CD1c-positive myeloid dendritic cell (primary cell): ENCODE results near the gene DDR1.
"Not testable (repeated sequence)": the region's sequence is repeated elsewhere in the genome, so short reads cannot be mapped to it uniquely, and the experiment has no call there.

ENCODE experiments used
- DNase-seq: peaks from one replicate; pipeline ENCODE4 v3.0.0-alpha.2; 2016; ENCODE audit errors: extremely low spot score

Gene DDR1

DNA sequence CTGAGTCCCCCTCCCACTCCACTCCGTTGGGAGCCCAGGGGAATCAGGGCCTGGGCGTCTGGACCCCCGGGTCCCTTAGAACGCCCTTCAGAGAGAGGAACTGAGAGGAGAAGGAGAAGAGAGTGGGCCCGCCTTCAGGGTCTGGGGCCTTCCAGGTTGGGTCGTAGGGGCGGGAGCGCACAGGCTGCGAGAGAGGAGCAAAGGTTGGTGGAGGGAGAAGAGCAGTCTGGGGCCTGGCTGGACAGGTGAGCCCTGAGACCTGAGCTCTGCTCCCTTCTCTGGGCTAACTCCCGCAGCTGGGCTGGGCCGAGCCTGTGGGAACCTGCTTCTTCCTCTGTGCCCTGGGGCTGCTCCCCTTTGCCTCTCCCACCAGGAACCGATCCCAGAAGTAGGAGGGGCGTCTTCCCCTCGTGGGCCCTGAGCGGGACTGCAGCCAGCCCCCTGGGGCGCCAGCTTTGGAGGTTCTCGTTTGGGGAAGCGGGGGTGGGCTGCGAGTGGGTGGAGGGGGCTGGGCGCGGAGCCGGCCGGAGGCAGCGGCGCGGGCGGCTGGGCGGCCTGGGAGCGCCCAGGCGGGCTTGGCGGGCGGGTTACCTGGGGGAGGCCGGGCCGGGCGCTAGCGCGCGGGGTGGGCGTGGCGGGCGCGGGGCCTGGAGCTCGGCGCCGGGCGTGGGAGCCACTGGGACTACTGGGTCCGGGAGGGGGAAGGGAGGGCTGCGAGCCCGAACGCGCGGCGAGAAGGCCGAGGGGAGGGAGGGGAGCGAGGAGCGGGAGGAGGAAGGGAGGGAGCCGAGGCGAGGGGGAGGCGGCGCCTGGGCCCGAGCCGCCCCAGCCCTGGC lies at the start of gene DDR1:
Gene DDR1 (plus strand): TSS at position 835 of the 836 bp plus-strand sequence. CDS start 4,211 bp downstream, outside the sequence.
- DNase-seq, result peak; percentile 48

DNA sequence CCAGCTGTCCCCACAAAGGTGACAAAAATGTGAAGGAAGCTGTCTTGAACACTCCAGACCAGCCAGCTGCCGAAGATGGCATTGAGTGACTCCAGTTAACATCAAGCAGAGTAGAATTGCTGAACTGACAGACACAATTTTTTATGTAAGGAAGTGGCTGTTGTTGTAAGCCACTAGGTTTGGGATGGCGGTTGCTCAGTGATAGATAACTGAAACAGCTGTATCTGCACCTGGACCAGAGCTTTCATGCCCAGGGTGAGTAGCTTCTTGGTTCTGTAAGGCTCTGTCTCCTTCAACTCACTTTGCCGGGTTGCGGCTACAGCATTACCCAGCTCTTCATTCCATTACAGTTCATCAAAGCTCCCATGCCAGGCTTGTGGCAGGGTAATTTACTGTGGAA lies 49.7 kb upstream of the DDR1 start:
- no peak for DNase-seq

DNA sequence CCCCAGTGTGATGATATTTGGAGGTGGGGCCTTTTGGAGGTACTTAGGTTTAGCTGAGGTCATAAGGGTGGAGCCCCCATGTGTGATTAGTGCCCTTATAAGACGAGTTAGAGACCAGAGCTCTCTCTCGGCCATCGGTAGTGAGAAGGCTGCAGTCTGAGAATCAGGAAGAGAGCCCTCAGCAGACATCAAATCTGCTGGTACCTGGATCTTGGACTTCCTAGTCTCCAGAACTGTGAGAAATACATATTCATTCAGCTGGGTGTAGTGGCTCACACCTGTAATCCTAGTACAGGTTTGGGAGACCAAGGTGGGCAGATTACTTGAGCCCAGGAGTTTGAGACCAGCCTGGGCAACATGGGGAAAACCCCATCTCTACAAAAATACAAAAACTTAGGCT lies 48.7 kb upstream of the DDR1 start:
- no peak for DNase-seq

DNA sequence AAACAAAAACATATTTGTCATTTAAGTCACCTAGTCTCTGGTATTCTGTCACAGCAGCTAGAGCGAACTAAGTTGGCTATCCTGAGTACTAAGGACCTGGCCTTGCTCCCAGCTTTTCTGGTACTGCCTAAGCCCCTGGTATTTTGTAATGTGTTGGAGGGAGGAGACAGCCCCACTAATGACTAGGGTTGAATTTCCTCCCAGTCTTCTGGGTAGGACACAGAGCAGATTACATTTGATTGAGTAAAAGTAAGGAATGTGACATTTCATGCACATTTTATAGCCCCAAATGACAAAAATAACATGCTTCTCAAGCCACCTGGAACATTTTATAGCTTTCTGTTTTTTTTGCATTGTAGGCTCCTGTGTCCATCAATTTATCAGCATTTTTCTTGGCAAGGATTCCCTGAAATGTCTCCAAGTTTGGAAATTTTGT lies 47.9 kb upstream of the DDR1 start:
- no peak for DNase-seq

DNA sequence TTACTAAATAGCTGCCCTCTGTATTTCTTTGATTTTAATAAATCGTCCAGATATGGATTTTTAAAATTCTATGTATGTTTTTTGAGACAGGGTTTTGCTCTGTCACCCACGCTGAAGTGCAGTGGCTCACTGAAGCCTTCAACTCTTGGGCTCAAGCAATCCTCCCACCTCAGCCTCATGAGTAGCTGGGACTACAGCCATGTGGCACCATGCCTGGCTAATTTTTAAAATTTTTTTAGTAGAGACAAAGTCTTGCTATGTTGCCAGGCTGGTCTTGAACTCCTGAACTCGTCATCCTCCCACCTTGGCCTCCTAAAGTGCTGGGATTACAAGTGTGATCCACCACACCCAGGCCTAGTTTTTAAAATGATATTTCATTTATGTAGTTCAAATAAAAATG lies 47.4 kb upstream of the DDR1 start:
- DNase-seq, result no peak

DNA sequence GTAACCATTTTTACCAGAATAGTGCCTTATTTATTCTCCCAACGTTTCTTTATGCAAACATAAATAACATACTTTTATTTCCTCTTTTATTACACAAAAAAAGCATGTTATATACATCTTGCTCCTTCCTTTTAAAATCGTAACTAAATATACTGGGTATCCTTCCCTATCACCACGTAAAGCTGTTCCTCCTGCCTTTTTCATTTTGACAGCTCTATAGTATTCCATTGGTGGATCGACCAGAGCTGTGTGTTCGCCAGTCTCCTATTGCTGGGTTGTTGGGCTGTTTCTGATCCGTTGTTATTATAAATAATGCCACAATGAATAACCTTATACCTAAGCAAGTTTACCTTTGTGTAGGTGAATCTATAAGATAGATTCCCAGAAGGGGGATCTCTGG lies 46.9 kb upstream of the DDR1 start:
- no peak for DNase-seq

DNA sequence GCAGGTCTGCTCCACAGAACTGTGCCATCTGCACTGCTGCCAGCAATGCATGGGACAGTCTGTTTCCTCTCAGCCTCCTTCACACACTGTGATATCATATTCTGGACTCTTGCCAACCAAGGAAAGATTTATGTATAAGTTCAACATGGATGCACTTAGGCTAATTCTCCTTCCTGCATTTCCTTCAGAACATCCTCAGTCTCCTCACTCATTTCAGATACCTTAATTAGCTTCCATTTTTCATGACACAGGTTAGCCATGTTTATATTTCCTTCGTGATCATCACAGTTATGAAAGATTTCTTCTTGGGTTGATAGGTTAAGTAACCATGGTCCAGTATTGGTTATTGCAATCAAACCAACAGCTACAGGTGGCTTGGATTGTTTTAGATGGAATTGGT lies 46.4 kb upstream of the DDR1 start:
- DNase-seq, result no peak

DNA sequence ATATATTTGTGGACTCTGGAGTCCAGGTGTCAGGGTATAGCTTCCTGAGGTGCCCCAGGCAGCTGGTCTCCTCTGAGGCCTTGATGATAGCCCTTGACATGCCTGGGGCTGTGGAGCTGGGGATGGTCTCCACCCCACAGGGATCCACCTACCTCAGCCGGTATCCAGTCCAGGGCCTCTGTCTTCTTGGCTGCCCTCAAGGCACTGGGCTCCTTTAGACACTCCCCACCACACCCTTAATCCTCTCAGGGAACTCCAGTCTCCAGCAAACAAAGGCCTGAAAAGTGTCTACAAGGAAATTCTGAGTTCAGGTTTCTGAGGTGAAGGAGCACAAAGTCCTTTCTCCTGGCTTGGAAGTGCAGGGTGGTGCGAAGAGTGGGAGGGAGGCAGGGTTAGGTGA lies 44.6 kb upstream of the DDR1 start:
- no peak for DNase-seq

DNA sequence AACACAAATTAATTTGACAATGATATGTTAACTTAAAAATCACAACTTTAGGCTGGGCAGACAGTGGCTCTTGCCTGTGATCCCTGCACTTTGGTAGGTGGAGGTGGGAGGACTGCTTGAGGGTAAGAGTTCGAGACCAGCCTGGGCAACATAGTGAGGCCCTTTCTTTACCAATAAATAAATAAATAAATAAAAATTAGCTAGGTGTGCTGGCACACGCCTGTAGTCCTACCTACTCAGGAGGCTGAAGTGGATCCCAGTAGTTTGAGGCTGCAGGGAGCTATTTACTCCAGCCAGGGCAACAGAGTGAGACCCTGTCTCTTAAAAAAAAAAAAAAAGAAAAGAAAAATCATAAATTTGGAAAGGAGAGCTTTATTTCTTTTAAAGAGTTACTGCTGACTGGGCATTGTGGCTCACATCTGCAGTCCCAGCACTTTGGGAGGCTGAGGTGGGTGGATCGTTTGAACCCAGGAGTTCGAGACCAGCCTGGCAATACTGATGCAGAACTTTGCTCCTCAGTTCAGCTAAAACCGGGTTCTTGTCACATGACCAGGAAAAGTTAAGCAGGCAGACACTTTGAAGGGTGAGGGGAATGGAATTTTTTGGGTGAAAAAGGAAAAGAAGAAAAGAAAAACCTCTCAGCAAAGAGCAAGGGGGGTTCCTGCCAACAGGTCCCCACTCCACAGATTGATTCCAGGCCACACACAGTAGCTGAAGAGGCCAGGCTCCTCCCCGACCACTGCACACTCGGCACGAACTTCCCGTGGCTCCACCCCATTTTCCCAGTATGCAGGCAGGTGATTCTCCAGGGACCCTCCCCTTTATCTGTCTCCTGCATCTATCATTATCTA lies 44.0 kb upstream of the DDR1 start:
- no peak for DNase-seq

DNA sequence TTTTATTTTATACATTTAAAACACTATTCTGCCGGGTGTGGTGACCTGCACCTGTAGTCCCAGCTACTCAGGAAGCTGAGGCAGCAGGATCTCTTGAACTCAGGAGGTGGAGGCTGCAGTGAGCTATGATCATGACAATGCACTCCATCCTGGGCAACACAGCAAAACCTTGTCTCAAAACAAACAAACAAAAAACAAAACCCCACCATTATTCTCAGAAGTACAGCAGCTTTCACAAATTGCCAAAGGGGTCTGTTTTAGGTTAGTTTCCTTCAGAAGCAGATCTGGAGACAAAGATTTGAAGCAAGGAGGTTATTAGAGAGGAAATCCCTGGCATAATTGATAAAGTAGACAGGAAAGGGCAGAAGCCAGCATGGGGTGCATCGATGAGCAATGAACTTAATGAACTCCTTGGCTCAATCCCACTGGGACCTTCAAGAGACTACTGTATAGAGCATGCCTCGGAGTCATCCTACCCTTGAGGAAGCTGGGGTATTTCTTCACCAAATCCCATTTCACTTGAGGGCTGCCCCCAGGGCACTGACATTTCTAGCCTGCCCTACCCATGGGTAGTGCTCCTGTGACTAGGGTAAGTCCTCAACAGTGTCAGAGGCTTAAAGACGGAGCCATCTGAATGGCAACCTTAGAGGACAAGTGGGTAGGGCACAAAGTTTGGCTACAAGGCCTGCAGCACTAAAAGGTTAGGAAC lies 43.2 kb upstream of the DDR1 start:
- DNase-seq, result no peak

DNA sequence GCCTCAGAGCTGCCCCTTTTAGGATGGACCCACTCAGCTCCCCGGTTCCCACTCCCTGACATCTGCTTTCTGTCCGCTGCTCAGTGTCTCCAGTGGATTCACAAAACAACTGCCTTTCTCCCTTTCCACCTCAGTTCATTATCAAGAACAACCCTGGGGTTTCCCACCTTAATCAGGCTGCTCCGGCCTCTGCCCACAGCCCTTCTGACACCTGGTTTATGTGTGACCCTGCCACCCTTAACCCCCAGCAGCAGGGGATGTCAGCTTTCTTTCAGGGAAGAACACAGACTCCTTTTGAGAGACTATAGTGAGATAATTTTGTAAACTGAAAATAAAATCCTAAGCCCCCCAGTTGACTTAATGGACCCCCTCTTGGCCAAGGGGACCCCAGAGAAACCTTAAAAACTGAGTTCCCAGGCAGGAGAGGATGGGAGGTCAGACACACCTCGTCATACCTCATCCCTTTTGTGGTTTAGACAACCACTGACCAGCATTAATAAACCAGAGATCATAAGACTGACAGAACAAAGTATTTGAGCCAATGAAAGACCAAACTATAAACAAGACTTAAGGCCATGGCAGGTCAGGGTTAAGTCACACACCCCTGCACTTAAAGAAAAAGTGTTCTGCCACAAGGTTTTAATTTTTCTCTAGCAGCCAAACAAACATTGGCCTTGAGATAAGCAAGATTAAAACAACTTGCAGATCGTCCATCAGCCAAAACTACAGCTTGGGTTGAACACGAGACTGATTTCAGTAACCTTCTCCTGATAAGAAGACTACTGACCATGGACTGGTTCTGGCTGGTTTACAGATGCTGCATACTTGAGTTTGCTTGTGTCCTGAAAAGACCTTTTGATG lies 42.4 kb upstream of the DDR1 start:
- DNase-seq, result no peak

DNA sequence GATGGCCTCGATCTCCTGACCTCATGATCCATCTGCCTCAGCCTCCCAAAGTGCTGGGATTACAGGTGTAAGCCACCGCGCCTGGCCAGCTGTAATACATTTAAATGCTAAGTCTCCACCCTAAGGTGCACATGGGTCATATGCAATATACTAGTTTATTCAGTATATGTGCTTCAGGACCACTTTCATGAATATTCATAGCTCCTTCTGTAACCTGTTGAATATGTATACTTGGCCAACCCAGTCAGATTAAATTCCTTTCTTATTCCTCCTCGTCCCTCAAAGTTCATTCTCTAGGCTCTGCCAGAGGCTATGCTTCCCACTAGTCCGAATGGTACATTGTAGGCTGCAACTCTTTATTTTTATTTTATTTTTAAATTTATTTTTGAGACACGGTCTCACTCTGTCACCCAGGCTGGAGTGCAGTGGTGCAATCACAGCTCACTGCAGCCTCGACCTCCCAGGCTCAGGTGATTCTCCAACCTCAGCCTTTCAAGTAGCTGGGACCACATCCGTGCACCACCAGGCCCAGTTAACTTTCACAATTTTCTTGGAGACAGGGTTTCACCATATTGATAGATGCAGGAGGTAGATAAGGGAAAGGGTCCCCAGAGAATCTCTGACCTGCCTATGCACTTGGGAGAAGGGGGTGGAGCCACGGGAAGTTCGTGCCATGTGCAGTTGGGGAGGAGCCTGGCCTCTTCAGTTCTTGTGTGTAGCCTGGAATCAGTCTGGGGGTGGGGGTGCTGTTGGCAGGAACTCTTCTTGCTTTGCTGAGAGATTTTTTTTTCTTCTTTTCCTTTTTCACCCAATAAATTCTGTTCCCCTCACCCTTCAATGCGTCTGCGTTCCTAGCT lies 41.3 kb upstream of the DDR1 start:
- DNase-seq, result no peak

DNA sequence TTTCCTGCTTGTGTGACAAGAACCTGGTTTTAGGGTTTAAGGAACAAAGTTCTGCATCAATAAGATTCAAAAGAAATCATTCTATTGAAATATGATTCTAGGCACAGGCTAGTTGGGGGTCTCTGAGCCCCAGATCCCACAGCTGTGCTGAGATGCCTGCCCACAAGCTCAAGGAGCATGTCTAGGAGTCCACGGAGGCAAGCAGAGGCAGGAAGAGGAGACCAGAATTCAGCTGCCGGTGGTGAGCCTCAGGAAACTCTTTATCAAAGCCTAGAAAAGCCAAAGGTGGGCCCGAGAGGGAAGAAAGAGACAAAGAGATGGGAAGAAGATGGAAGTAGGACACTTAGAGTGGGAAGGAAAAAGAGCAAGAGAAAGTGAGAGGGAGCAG lies 40.7 kb upstream of the DDR1 start:
- no peak for DNase-seq

DNA sequence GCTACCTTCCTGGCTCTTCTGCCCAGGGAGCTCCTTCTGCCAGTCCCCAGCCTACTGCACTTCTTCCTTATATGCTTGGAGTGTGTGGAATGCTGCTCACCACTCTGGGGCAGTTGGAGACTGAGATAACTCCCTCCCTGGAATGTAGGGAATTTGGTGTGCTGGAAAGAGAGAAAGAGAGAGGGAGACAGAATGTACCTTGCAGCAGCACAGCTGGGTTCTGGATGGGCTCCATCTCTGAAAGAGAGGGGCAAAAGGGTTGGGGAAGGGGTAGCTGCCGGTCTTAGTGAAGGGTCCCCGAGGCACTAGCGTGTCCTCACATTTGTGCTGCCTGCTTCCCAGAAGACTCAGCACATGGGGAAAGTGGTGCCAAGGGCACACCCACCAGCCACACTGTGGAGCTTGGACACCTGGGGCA lies 40.2 kb upstream of the DDR1 start:
- no peak for DNase-seq

DNA sequence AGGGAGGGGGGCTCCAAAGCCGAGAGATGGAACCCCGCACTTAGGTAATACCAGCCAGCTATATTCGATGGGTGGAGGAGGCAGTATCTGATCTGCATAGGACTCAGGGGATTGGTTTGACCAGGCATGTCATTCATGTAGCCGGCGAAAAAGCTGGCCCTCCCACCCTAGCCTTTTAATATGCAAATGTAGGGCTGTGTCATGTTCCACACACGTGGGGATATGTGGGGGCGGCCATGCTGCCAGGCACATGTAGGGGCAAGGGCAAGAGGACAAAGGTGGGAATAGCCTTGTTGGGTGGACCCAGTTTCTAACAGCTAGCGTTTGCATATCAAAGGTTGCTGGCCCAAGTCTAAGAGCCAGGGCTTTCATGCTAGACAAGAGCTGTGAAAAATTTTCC lies 39.1 kb upstream of the DDR1 start:
- DNase-seq, result no peak

DNA sequence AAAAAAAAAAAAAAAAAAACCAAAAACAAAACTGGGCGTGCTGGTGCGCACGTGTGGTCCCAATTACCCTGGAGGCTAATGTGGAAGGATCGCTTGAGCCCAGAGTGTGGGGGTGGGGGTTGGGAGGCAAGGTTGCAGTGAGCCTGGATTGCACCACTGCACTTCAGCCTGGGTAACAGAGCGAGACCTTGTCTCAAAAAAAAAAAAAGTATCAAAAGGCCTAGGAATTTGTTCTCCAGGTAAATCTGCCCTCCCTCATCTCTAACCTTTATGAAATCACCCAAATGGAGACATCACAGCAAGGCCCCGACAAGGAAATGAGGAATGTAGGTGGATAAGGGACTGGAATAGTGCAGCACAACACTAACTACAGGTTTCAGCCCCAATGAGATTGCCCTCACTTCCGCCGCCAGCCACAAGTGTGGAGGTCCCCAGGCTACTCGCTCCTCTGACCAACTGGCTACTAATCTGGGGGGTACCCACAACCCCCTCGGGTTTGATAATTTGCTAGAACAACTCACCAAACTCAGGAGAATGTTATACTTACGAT lies 36.8 kb upstream of the DDR1 start:
- no peak for DNase-seq

DNA sequence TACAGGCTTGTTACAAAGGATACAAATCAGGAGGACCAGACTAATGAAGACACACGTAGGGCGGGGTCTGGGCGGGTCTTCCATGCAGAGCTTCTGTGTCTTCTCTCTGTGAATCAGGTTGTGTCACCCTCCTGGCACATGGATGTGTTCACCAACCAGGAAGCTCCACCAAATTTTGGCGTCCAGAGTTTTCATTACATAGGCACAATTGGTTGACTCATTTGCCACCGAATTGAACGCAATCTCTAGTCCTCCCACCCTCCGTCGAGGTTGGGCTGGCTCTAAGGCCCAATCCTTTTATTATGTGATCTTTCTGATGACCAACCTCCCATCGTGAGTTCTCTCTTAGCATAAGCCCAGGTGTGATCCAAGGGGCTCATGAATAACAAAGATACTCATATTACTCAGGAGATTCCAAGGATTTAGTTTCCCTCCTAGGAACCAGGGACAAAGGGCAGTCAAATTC lies 36.3 kb upstream of the DDR1 start:
- no peak for DNase-seq

DNA sequence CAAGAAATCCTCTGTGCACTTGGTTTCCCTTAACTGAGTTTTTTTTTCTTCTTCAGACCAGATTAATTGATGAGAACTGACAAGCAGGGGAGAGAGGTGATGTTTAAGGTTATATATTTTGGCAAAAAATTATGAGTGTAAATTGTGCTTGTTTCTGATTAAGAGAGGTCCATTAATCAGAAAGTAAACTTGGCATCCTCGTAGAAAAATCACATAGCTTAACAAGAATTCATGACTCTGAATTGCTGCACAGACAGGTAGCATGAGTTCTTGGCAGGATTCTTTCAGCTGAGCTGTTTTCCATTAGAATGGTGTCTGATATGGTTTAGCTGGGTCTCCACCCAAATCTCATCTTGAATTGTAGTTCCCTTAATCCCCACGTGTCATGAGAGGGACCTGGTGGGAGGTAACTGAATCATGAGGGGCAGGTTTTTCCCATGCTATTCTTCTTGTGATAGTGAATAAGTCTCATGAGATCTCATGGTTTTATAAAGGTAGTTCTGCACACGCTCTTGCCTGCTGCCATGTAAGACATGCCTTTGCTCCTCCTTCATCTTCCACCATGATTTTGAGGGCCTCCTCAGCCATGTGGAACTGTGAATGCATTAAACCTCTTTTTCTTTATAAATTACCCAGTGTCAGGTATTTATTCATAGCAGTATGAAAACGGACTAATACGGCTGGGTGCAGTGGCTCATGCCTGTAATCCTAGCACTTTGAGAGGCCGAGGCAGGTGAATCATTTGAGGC lies 34.2 kb upstream of the DDR1 start:
- DNase-seq, result no peak

DNA sequence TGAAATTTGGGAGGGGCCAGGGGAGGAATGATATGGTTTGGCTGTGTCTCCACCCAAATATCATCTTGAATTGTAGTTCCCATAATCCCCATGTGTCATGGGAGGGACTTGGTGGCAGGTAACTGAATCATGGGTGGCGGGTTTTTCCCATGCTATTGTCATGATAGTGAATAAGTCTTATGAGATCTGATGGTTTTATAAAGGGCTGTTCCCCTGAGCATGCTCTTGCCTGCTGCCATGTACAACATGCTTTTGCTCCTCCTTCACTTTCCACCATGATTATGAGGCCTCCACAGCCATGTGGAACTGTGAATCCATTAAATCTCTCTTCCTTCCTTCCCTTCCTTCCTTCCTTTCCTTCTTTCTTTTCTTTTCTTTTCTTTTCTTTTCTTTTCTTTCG lies 31.9 kb upstream of the DDR1 start:
- DNase-seq, result not testable (repeated sequence)
